Measurements from ENCODE around the gene ZCCHC3.

The ZCCHC3 gene

DNA sequence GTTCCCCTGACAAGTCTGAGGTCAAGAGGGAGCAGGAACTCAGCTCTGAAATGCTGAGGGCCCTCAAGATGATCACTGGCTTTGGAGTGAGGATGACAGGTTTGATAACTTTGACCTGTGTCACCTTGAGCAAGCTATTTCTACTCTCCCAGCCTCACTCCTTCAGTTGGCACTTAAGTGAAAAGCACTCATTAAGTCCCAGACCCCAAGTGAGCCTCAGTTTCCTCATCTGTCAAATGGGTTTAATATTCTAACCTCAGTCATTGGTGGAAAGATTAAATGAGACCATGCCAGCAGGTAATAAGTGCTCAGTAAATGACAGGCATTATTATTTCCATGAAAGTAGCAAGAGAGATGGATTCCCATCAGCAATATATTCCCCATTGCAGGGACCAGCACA, 25.8 kb upstream of the ZCCHC3 start:
- Histone ChIP-seq H2AK5ac (ENCODE audit: low read length) (no peak overlapping the region), H2BK5ac (ENCODE audit: low read depth, low read length, poor library complexity) (no peak overlapping the region), H4K12ac (ENCODE audit: low read depth, low read length) (no peak overlapping the region), H3K4me2 (ENCODE audit: low read length) (no peak overlapping the region), H3K79me2 (ENCODE audit: control insufficient read depth, insufficient read depth, low read length, poor library complexity) (peaks cover 2% of the 10 kb centered on the region), H3K9me3 (ENCODE audit: insufficient read depth, low read depth, low read length) (no peaks in the 10 kb centered on the region), H3K9ac (ENCODE audit: low read length) (no peak overlapping the region), H4K8ac (ENCODE audit: low read depth, low read length) (no peak overlapping the region), H3K27ac (ENCODE audit: low read depth, low read length) (no peak overlapping the region), H3K14ac (ENCODE audit: low read length) (no peak overlapping the region), H2BK120ac (ENCODE audit: insufficient read depth, low read length, poor library complexity) (no peak overlapping the region), H3K18ac (ENCODE audit: low read length) (no peak overlapping the region), H3K4me3 (ENCODE audit: low read depth, low read length) (no peak overlapping the region), H3K23ac (ENCODE audit: low read length) (no peak overlapping the region), H3K36me3 (ENCODE audit: control insufficient read depth in 1 of 2, insufficient read depth in 2 of 2, low read length in 2 of 2) (peaks cover 3 to 11% of the 10 kb centered on the region in 2 experiments), H2BK12ac (ENCODE audit: low read length) (no peak overlapping the region), H4K91ac (ENCODE audit: low read depth, low read length) (no peak overlapping the region), H2AFZ (ENCODE audit: insufficient read depth, low read length, poor library complexity) (no peak overlapping the region), H3K4ac (ENCODE audit: low read depth, low read length) (no peak overlapping the region), H3K79me1 (ENCODE audit: low read length) (peaks cover 2% of the 10 kb centered on the region), H3K27me3 (ENCODE audit: insufficient read depth, low read length) (no peaks in the 10 kb centered on the region), H3K4me1 (ENCODE audit: control insufficient read depth in 1 of 2, insufficient read depth in 2 of 2, low read length in 2 of 2) (peaks cover 0 to 3% of the 10 kb centered on the region in 2 experiments)
- DNase-seq: no peak

DNA sequence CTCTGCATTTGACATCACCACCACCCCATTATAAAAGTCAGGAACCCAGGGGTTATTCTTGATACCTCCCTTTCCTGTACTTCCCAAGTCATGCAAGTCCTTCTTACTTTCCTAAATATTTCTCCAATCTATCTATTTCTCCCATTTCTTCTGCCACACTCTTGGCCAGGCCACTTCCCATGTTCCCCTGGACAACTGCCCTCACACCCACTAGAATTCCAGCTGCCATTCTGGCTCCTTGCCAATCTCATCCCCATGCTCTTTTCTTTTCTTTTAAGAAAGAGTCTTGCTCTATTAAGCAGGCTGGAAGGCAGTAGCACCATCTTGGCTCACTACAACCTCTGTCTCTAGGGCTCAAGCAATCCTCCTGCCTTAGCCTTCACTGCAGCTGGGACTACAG, 24.7 kb upstream of the ZCCHC3 start:
- no peaks in the 10 kb centered on the region for H3K4me1 ChIP-seq (ENCODE audit: control insufficient read depth in 1 of 2, insufficient read depth in 2 of 2, low read length in 2 of 2)
- peaks cover 10 to 22% of the 10 kb centered on the region in 2 experiments for H3K36me3 ChIP-seq (ENCODE audit: control insufficient read depth in 1 of 2, insufficient read depth in 2 of 2, low read length in 2 of 2)
- H4K12ac ChIP-seq (ENCODE audit: low read depth, low read length): no peak overlapping the region
- DNase-seq: no peak
- H2AFZ ChIP-seq (ENCODE audit: insufficient read depth, low read length, poor library complexity): no peak overlapping the region
- no peak overlapping the region for H2BK120ac ChIP-seq (ENCODE audit: insufficient read depth, low read length, poor library complexity)
- no peak overlapping the region for H2BK12ac ChIP-seq (ENCODE audit: low read length)
- H2BK5ac ChIP-seq (ENCODE audit: low read depth, low read length, poor library complexity): no peak overlapping the region
- H3K4me3 ChIP-seq (ENCODE audit: low read depth, low read length): no peak overlapping the region
- H3K79me2 ChIP-seq (ENCODE audit: control insufficient read depth, insufficient read depth, low read length, poor library complexity): no peaks in the 10 kb centered on the region
- no peak overlapping the region for H3K4me2 ChIP-seq (ENCODE audit: low read length)
- H3K18ac ChIP-seq (ENCODE audit: low read length): no peak overlapping the region
- no peaks in the 10 kb centered on the region for H3K9me3 ChIP-seq (ENCODE audit: insufficient read depth, low read depth, low read length)
- H3K27ac ChIP-seq (ENCODE audit: low read depth, low read length): no peak overlapping the region
- no peak overlapping the region for H3K14ac ChIP-seq (ENCODE audit: low read length)
- H3K9ac ChIP-seq (ENCODE audit: low read length): no peak overlapping the region
- no peak overlapping the region for H4K8ac ChIP-seq (ENCODE audit: low read depth, low read length)
- H4K91ac ChIP-seq (ENCODE audit: low read depth, low read length): no peak overlapping the region
- no peaks in the 10 kb centered on the region for H3K27me3 ChIP-seq (ENCODE audit: insufficient read depth, low read length)
- H3K23ac ChIP-seq (ENCODE audit: low read length): no peak overlapping the region
- H3K79me1 ChIP-seq (ENCODE audit: low read length): no peaks in the 10 kb centered on the region
- no peak overlapping the region for H2AK5ac ChIP-seq (ENCODE audit: low read length)
- no peak overlapping the region for H3K4ac ChIP-seq (ENCODE audit: low read depth, low read length)

GRCh38 chr20:273884-274283, 23.5 kb upstream of the ZCCHC3 start:
- no peak for DNase-seq
- Histone ChIP-seq H3K4me2 (ENCODE audit: low read length) (no peak overlapping the region), H3K4me3 (ENCODE audit: low read depth, low read length) (no peak overlapping the region), H2BK5ac (ENCODE audit: low read depth, low read length, poor library complexity) (no peak overlapping the region), H3K79me1 (ENCODE audit: low read length) (no peaks in the 10 kb centered on the region), H4K12ac (ENCODE audit: low read depth, low read length) (no peak overlapping the region), H3K4me1 (ENCODE audit: control insufficient read depth in 1 of 2, insufficient read depth in 2 of 2, low read length in 2 of 2) (no peaks in the 10 kb centered on the region), H3K18ac (ENCODE audit: low read length) (no peak overlapping the region), H2AFZ (ENCODE audit: insufficient read depth, low read length, poor library complexity) (no peak overlapping the region), H3K23ac (ENCODE audit: low read length) (no peak overlapping the region), H2BK120ac (ENCODE audit: insufficient read depth, low read length, poor library complexity) (no peak overlapping the region), H3K4ac (ENCODE audit: low read depth, low read length) (no peak overlapping the region), H3K27me3 (ENCODE audit: insufficient read depth, low read length) (no peaks in the 10 kb centered on the region), H3K36me3 (ENCODE audit: control insufficient read depth in 1 of 2, insufficient read depth in 2 of 2, low read length in 2 of 2) (peaks cover 13 to 29% of the 10 kb centered on the region in 2 experiments), H3K9me3 (ENCODE audit: insufficient read depth, low read depth, low read length) (no peaks in the 10 kb centered on the region), H2BK12ac (ENCODE audit: low read length) (no peak overlapping the region), H4K91ac (ENCODE audit: low read depth, low read length) (no peak overlapping the region), H4K8ac (ENCODE audit: low read depth, low read length) (no peak overlapping the region), H2AK5ac (ENCODE audit: low read length) (no peak overlapping the region), H3K79me2 (ENCODE audit: control insufficient read depth, insufficient read depth, low read length, poor library complexity) (no peaks in the 10 kb centered on the region), H3K9ac (ENCODE audit: low read length) (no peak overlapping the region), H3K27ac (ENCODE audit: low read depth, low read length) (no peak overlapping the region), H3K14ac (ENCODE audit: low read length) (no peak overlapping the region)
- no CpG with 5 or more reads among the region's 3 CpGs for WGBS (ENCODE audit: extremely low coverage, insufficient coverage, insufficient read length)

GRCh38 chr20:275791-276190, 21.6 kb upstream of the ZCCHC3 start:
- DNase-seq: no peak
- H3K4ac ChIP-seq (ENCODE audit: low read depth, low read length): no peak overlapping the region
- no peak overlapping the region for H2BK5ac ChIP-seq (ENCODE audit: low read depth, low read length, poor library complexity)
- no peak overlapping the region for H4K91ac ChIP-seq (ENCODE audit: low read depth, low read length)
- H3K4me3 ChIP-seq (ENCODE audit: low read depth, low read length): peak overlapping the region; percentile 27
- no peak overlapping the region for H3K9ac ChIP-seq (ENCODE audit: low read length)
- H3K4me2 ChIP-seq (ENCODE audit: low read length): no peak overlapping the region
- no peak overlapping the region for H2AK5ac ChIP-seq (ENCODE audit: low read length)
- no peak overlapping the region for H2AFZ ChIP-seq (ENCODE audit: insufficient read depth, low read length, poor library complexity)
- H3K14ac ChIP-seq (ENCODE audit: low read length): no peak overlapping the region
- H3K36me3 ChIP-seq (ENCODE audit: control insufficient read depth in 1 of 2, insufficient read depth in 2 of 2, low read length in 2 of 2): peaks cover 13 to 29% of the 10 kb centered on the region in 2 experiments
- no CpG with 5 or more reads among the region's 7 CpGs for WGBS (ENCODE audit: extremely low coverage, insufficient coverage, insufficient read length)
- H3K9me3 ChIP-seq (ENCODE audit: insufficient read depth, low read depth, low read length): peaks cover 2% of the 10 kb centered on the region
- no peaks in the 10 kb centered on the region for H3K27me3 ChIP-seq (ENCODE audit: insufficient read depth, low read length)
- H2BK120ac ChIP-seq (ENCODE audit: insufficient read depth, low read length, poor library complexity): no peak overlapping the region
- no peaks in the 10 kb centered on the region for H3K79me1 ChIP-seq (ENCODE audit: low read length)
- no peaks in the 10 kb centered on the region for H3K4me1 ChIP-seq (ENCODE audit: control insufficient read depth in 1 of 2, insufficient read depth in 2 of 2, low read length in 2 of 2)
- H2BK12ac ChIP-seq (ENCODE audit: low read length): no peak overlapping the region
- no peaks in the 10 kb centered on the region for H3K79me2 ChIP-seq (ENCODE audit: control insufficient read depth, insufficient read depth, low read length, poor library complexity)
- H4K12ac ChIP-seq (ENCODE audit: low read depth, low read length): no peak overlapping the region
- H3K27ac ChIP-seq (ENCODE audit: low read depth, low read length): no peak overlapping the region
- no peak overlapping the region for H4K8ac ChIP-seq (ENCODE audit: low read depth, low read length)
- no peak overlapping the region for H3K23ac ChIP-seq (ENCODE audit: low read length)
- no peak overlapping the region for H3K18ac ChIP-seq (ENCODE audit: low read length)

Measured in trophoblast cell (in vitro differentiated cells and primary cell).